Aorta (tissue), 5 donors: ENCODE results near the gene TP53. TPM values are rescaled to one million over a fixed set of nuclear protein-coding genes. Genes with fewer than 3 reads are reported as not detected.

ENCODE experiments used
- ATAC-seq: fragments of 200-7000 bp; cut with Tn5 transposase; one replicate; pipeline ENCODE4 v1.9.1; 2022; ENCODE audit warnings: moderate library complexity; ENCODE audit not compliant: low FRiP score
- DNase-seq, 2 donors: peaks; one replicate each; pipeline ENCODE4 v3.0.0-alpha.2; 2020
- H3K27ac ChIP-seq, 2 donors: one replicate each; pipeline ENCODE4 v1.5.1; 2013; ENCODE audit warnings: low read length in 2 of 2, mild to moderate bottlenecking in 2 of 2, moderate library complexity in 2 of 2, control low read depth in 1 of 2, inconsistent platforms in 1 of 2, low read depth in 1 of 2
- H3K27me3 ChIP-seq, 2 donors: one replicate each; pipeline ENCODE4 v1.6.1; 2013; ENCODE audit warnings: control low read depth in 1 of 2, low read length in 1 of 2, mild to moderate bottlenecking in 1 of 2, moderate library complexity in 1 of 2; ENCODE audit not compliant: insufficient read depth in 2 of 2, control insufficient read depth in 1 of 2
- H3K36me3 ChIP-seq, 2 donors: one replicate each; pipeline ENCODE4 v1.6.1; 2013; ENCODE audit warnings: control low read depth in 1 of 2, low read length in 1 of 2, mild to moderate bottlenecking in 1 of 2; ENCODE audit not compliant: insufficient read depth in 2 of 2, control insufficient read depth in 1 of 2
- H3K4me1 ChIP-seq, 2 donors: one replicate each; pipeline ENCODE4 v1.6.1; 2013; ENCODE audit warnings: low read length in 2 of 2, control low read depth in 1 of 2, mild to moderate bottlenecking in 1 of 2, moderate library complexity in 1 of 2; ENCODE audit not compliant: insufficient read depth in 2 of 2, control insufficient read depth in 1 of 2
- H3K4me3 ChIP-seq, 2 donors: one replicate each; pipeline ENCODE4 v1.5.1; 2013; ENCODE audit warnings: low read length in 2 of 2, control low read depth in 1 of 2, mild to moderate bottlenecking in 1 of 2
- H3K9me3 ChIP-seq: one replicate; pipeline ENCODE4 v1.6.1; 2013; ENCODE audit warnings: mild to moderate bottlenecking, low read length; ENCODE audit not compliant: control insufficient read depth
- WGBS, 2 donors: extraction: QIAGEN DNeasy Blood & Tissue Kit; methylation state at CpG; one replicate each; pipeline ENCODE4 v1.1.7; 2013; 5-methylcytosine and 5-hydroxymethylcytosine counted together
- intact Hi-C, 2 donors: fragments of 100-400 bp; cut with DNase I; formaldehyde crosslinking; loops; one replicate each; pipeline versions ENCODE4 v1.14.2 to v1.15.0; 2022
- polyA plus RNA-seq, 2 donors: library from polyadenylated mRNA; stranded (reverse); fragments of 200-250 nt; gene quantifications; one replicate each; pipeline ENCODE4 v1.2.3, GENCODE V29; 2013
- total RNA-seq, 2 donors: library from RNA; stranded (reverse); fragmentation: NEBNext Ultra II Directional; extraction: Animal tissue kit (Norgen Biotek cat#: 25700); gene quantifications; one replicate each; pipeline ENCODE4 v1.2.1, GENCODE V29; 2021
- donor health status: healthy with polysubstance abuse.
- donor health status: Bipolar disorder and iron deficiency.
- donor health status: DM: no; HTN: no; CAD: no.
- donor health status: DM: no; HTN: no; CAD: no.
- donor health status: DM: yes; HTN: yes; CAD: no.

The TP53 gene
- total and polyA plus RNA-seq, 4 donors = 9.5 to 45.3 (median 18.5) TPM

DNA sequence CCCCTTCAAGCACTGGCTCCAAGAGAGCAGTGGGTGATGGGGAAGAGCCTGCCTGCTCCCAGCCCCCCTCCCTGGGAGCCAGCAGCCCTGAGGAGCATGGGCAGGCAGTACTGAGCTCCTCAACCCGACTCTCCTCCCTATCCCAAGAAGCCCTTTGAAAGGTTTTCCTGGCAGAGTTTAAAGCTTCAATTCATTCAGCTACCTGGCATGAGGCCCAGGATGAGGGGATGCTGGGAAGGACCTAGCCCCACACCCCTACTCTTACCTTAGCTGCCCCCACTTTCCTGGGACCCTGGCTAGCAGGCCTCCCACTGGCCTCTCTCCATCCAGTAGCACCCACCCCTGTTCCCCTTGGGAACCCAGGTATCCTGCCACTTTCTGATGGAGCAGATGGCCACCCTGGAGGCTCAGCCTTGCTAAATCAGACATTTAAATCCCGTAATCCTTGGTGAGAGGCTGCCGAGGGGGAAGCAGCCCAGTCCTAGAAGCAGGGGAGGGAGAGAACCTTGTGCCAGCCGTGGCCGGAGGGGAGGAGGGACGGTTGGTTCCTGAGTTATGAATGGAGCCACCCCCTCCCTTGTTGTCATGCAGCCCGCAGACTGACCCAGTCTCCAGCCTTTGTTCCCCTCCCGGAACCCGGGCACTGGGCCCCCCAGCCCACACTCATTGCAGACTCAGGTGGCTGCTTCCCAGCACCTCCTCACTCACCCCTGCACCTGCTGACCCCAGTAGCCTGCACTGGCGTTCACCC is 19.5 kb downstream of the TP53 start:
- Histone ChIP-seq H3K27ac (no peak overlapping the region), H3K4me3 (no peak overlapping the region), H3K9me3 (no peaks in the 10 kb centered on the region), H3K36me3 (peaks cover 2 to 8% of the 10 kb centered on the region in 2 donors), H3K27me3 (no peaks in the 10 kb centered on the region), H3K4me1 (no peaks in the 10 kb centered on the region)
- DNase-seq = no peak
- ATAC-seq = no peak
- intact Hi-C loops = no loop called here
- 69 to 72% methylated on average over 10 of the region's 10 CpGs for WGBS, 2 donors

DNA sequence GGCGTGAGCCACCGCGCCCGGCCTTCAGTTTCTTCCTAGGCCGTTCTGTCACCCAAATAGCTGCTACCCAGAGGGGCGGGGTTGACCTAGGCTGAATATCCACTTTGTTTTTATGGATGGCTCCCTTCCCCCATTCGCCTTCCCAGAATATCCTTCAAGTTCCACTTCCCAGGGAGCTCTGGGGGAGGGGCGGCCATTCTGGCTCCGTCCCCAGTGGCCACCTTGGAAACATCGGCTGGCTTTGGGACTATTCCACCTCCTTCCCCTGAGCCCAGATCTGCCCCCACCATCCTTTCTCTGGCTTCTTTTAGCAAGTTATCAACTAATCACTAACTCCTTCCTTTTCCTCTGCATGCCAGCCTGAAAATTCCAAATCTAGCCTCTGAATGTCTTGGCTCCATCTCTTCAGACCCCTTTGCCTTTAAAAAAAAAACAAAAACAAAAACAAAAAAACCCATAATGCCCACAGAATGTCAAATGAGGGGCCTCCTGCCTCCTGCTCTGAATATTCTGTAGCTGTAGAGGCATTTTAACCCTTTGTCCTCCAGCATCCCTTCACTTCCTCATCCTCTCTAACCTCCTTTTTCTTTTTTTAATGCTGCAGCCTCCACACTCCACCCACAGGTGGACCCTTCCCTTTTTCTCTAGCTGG is 30.2 kb downstream of the TP53 start:
- H3K4me3 ChIP-seq = no peak overlapping the region
- DNase-seq = peak; percentile 60 to 75
- H3K36me3 ChIP-seq = no peaks in the 10 kb centered on the region
- H3K9me3 ChIP-seq = no peaks in the 10 kb centered on the region
- ATAC-seq = peak; percentile 58
- H3K4me1 ChIP-seq = peaks cover 0 to 3% of the 10 kb centered on the region in 2 donors
- H3K27me3 ChIP-seq = no peaks in the 10 kb centered on the region
- 14 to 16% methylated on average over 10 of the region's 10 CpGs for WGBS, 2 donors
- H3K27ac ChIP-seq = no peak overlapping the region
- intact Hi-C loops = no loop called here

DNA sequence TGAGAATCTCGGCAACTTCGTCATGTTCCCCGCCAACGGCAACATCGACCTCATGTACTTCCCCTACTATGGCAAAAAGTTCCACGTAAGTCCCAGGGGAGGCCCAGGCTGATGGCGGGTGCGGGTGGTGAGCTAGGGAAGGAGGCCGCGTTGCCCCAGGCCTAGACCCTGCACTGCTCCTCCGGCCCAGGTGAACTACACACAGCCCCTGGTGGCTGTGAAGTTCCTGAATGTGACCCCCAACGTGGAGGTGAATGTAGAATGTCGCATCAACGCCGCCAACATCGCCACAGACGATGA is 31.8 kb downstream of the TP53 start:
- peaks cover 0 to 3% of the 10 kb centered on the region in 2 donors for H3K4me1 ChIP-seq
- no peak overlapping the region for H3K4me3 ChIP-seq
- no peak overlapping the region for H3K27ac ChIP-seq
- no peaks in the 10 kb centered on the region for H3K27me3 ChIP-seq
- no peak for ATAC-seq
- WGBS, 2 donors = 89 to 90% methylated on average over 17 of the region's 17 CpGs
- intact Hi-C loops = no loop called here
- DNase-seq = no peak
- H3K36me3 ChIP-seq = no peaks in the 10 kb centered on the region
- H3K9me3 ChIP-seq = no peaks in the 10 kb centered on the region

DNA sequence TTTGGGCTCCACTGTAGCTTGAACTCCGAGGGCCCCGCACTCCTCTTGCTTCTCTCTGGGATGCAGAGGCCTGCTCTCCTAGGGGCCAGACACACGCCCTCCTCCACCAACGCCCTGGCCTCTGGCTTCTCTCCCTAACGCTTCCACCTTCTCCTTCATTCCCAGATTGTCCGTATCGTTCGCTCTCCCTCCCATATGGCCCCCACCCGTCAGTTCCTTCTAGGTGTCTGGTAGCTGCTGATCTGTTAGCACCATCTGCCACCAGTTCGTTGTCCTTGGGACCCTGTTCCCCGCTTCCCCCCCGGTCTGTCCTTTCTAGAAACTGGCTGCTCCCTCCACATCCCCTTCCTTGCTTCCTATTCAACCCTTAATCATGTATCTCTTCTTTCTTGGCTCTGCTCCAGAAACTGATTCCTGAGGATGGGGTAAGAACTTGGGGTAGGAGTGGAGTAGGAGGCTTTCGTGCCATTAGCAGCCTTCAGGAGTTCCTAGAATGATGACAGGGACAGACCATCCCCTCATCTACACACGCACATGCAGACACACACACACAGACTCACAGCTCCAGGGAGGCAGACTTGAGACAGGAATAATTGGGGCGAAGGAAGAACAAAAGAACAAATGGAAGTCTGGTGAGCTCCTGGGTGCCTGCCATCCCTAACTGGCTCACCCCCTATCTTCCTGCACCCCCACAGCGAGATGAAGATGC is 32.3 kb downstream of the TP53 start:
- 81 to 82% methylated on average over 16 of the region's 16 CpGs for WGBS, 2 donors
- intact Hi-C loops = no loop called here
- Histone ChIP-seq H3K27ac (no peak overlapping the region), H3K27me3 (no peaks in the 10 kb centered on the region), H3K36me3 (no peaks in the 10 kb centered on the region), H3K4me3 (no peak overlapping the region), H3K9me3 (no peaks in the 10 kb centered on the region), H3K4me1 (peaks cover 0 to 3% of the 10 kb centered on the region in 2 donors)
- DNase-seq (no peak), ATAC-seq (no peak)

DNA sequence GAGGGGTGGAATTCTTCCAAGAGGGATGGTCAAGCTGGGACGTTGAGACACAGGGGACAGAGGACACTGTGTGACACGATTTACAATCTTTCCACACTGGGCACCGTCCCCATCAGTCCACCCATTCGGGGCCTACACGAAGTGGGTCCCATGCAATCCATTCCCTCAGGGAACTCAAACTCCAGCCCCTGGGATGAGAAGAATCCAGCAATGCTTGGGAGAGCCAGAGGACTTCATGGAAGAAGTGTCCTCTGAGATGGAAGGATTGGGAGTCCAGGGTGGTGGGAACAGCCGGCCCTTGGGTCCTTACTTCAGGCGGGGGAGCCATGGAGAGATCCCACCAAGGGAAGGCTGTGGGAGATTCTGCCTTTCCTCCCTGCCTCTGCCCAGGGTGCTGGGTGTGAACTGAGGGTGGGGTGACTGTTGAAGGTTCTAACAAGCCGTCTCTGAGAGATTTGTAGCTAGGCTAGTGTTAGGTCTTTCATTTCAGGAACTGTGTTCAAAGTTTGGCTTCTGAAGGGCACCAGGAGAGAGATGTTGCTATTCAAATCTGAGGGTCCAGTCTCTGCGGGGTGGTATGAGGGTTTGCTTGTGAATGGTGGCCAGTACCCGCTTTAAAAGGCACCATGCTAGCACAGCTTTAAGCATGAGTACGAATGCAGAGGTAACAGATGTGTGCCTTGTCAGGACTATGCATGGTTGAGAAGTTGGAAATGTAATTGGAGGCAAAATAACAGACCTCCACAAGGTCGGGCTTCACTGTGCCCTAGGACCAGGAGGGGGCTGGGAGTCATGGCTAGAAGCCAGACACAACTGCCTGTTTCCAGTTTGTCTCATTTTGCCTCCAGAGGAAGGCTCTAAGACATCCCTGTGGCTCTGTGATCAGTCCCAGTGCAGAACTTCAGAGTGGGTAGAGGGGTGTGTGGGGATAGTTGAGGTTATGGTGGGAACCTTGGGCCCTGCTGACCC is 34.6 kb downstream of the TP53 start:
- H3K4me3 ChIP-seq = no peak overlapping the region
- H3K27ac ChIP-seq = no peak overlapping the region
- peaks cover 0 to 3% of the 10 kb centered on the region in 2 donors for H3K4me1 ChIP-seq
- no peaks in the 10 kb centered on the region for H3K36me3 ChIP-seq
- ATAC-seq (no peak), DNase-seq (no peak)
- intact Hi-C loops = no loop called here
- 35 to 37% methylated on average over 12 of the region's 12 CpGs for WGBS, 2 donors
- H3K9me3 ChIP-seq = no peaks in the 10 kb centered on the region
- no peaks in the 10 kb centered on the region for H3K27me3 ChIP-seq

DNA sequence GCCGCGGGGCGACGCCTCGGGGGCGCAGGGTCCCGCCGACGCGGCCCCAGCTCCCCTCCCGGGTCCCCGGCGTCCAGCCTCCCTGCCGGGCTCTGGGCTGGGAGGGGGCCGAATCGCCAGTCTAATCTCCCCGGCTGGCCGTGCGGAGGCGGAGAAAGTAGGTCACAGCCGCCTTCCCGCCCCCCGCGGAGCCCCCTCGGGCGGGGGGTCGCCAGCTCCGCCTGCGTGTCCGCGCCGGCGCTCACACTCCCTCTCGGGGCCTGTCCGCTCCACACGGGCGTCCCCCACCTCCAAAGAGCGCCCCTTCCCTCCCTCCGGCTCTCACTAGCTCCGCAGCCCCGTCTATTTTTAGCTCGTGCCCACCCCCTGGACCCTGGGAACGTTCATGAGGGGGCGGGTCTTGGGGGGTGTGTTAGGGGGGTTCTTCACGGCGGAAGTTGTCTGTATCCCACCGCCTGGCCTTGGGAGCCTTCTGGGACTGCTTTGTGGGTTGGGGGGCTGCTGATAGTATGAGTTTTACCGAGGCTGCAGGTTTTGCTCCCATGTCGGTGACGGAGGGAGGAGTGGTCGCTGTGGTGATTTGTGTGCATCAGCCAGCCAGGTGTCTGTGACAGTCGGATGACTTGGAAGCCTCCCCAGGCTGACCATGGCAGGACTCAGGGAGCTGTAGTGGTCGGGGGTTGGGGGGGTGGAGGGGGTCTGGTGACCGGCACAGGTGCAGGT is 35.5 kb downstream of the TP53 start:
- peak in 1 of 2 donors; percentile 72 for DNase-seq
- Histone ChIP-seq H3K27ac (no peak overlapping the region), H3K4me1 (no peaks in the 10 kb centered on the region), H3K36me3 (no peaks in the 10 kb centered on the region), H3K4me3 (peak overlapping the region in 1 of 2 donors; percentile 1), H3K27me3 (no peaks in the 10 kb centered on the region), H3K9me3 (peaks cover 2% of the 10 kb centered on the region)
- WGBS, 2 donors = 2 to 5% methylated on average over 33 to 54 of the region's 54 CpGs
- no peak for ATAC-seq
- intact Hi-C loops = no loop called here

DNA sequence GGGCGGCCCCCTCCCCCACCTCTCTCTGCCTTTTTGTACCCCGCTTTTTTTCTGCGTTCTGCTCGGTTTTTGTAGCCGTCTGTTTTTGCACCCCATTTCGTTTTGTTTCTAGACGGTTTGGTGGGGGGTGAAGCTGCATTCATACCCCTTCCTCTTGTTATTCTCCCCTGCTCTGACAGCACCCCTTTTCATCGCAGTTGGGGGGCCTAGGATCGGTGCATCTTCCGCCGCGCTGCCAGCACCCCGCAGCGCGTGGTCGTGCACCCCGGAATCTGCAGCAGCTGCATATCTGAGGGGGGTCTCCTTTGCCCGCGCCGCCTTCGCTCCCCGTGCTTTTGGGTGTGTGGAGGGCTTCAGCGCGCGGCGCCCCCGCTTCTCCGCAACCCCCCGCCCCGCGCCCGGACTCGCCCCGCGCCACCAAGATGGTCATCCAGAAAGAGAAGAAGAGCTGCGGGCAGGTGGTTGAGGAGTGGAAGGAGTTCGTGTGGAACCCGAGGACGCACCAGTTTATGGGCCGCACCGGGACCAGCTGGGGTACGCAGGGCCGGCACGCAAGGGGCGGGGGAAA is 36.1 kb downstream of the TP53 start:
- no peak overlapping the region for H3K27ac ChIP-seq
- 1% methylated on average over 43 to 45 of the region's 45 CpGs for WGBS, 2 donors

More for the DNA sequence above, 36.1 kb downstream of the TP53 start:
- intact Hi-C loops = no loop called here
- Histone ChIP-seq H3K9me3 (peaks cover 2% of the 10 kb centered on the region), H3K27me3 (no peaks in the 10 kb centered on the region), H3K36me3 (no peaks in the 10 kb centered on the region), H3K4me3 (peak overlapping the region in 1 of 2 donors; percentile 1), H3K4me1 (no peaks in the 10 kb centered on the region)
- peak in 1 of 2 donors; percentile 66 for DNase-seq
- no peak for ATAC-seq
